Endothelial cell of umbilical vein (primary cell): Measurements from ENCODE around the gene RRAS.

Source experiments
- EZH2 ChIP-seq: IDR thresholded peaks from 2 replicates; pipeline ENCODE4 v1.6.1; 2012; ENCODE audit warnings: borderline replicate concordance, low read depth, mild to moderate bottlenecking, moderate library complexity, low read length, inconsistent platforms; ENCODE audit not compliant: severe bottlenecking
- FOS ChIP-seq: IDR thresholded peaks from 2 replicates; pipeline ENCODE4 v1.6.1; 2011; ENCODE audit warnings: mild to moderate bottlenecking, low read length, moderate library complexity, borderline replicate concordance; ENCODE audit not compliant: insufficient read depth
- GATA2 ChIP-seq: IDR thresholded peaks from 2 replicates; pipeline ENCODE4 v1.7.0; 2011; ENCODE audit warnings: low read depth, mild to moderate bottlenecking, moderate library complexity, mixed read lengths, low read length; ENCODE audit not compliant: insufficient read length, insufficient read depth
- JUN ChIP-seq: IDR thresholded peaks from 2 replicates; pipeline ENCODE4 v1.6.1; 2011; ENCODE audit warnings: borderline replicate concordance, low read depth; ENCODE audit not compliant: insufficient read length, insufficient read depth
- MYC ChIP-seq: IDR thresholded peaks from one replicate; pipeline ENCODE4 v1.6.1; 2011; ENCODE audit warnings: mild to moderate bottlenecking, low read depth, low read length
- POLR2A ChIP-seq: IDR thresholded peaks from 2 replicates; pipeline ENCODE4 v1.6.1; 2012; ENCODE audit warnings: low read depth, mild to moderate bottlenecking, control low read depth, low read length
- POLR2AphosphoS5 ChIP-seq: IDR thresholded peaks from 2 replicates; pipeline ENCODE4 v1.6.1; 2012; ENCODE audit warnings: low read depth, mild to moderate bottlenecking, control low read depth, low read length, moderate library complexity; ENCODE audit not compliant: insufficient read depth
- TF ChIP-seq, protein P1 (sequence below), 2 donors: IDR thresholded peaks; 1 replicate in 1 of 2; 2 replicates in 1 of 2; pipeline ENCODE4 v1.5.1; 2011; ENCODE audit warnings: low read length in 2 of 2, mild to moderate bottlenecking in 2 of 2, moderate library complexity in 2 of 2, control low read depth in 1 of 2, inconsistent platforms in 1 of 2, low read depth in 1 of 2; ENCODE audit not compliant: insufficient read depth in 1 of 2; ENCODE audit errors: extremely low read depth in 1 of 2
- TF ChIP-seq, protein P2 (sequence below): IDR thresholded peaks from 2 replicates; pipeline ENCODE4 v1.6.1; 2011; ENCODE audit not compliant: insufficient read depth, insufficient read length

DNA sequence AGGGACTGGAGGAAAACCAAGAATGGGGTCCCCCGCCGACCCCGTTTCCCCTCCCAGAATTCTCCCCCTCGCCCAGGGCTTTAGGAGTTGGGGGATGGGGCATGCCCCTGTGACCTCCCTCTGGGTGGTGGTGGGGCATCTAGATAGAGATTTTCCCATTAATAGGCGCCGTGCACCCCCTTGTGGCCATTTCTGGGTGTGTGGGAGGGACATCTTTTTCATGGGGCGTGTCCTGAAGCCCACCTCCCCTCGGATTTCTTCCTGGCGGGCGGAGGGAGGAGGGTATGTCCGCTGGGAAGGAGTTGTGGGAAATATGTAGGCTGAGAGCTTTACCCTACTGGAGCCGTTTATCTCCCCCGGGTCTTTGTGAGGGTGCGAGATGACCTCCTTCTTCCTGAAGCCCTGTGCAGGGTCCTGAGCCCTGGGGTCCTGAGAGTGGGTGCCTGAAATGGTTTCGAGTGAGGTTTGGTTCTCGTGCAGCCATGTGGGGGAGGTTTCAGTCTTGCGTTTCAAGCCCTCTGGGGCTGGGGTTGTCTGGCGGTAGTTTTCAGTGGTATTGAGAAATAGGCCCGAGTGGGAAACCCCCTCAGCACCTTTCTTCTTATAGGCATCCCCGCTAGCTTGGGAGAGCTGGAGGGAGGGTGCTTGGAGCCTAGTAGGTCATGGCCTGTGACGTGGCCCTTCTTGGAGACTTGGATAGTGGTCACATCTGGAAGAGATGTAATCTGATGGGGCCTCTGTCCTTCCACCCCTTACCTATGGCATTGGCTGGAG is 38.1 kb upstream of the RRAS start:
- TF ChIP-seq POLR2A (no peak), POLR2AphosphoS5 (no peak), JUN (no peak), FOS (no peak), EZH2 (no peak), GATA2 (no peak), MYC (no peak)
- TF ChIP-seq, protein P1, sequence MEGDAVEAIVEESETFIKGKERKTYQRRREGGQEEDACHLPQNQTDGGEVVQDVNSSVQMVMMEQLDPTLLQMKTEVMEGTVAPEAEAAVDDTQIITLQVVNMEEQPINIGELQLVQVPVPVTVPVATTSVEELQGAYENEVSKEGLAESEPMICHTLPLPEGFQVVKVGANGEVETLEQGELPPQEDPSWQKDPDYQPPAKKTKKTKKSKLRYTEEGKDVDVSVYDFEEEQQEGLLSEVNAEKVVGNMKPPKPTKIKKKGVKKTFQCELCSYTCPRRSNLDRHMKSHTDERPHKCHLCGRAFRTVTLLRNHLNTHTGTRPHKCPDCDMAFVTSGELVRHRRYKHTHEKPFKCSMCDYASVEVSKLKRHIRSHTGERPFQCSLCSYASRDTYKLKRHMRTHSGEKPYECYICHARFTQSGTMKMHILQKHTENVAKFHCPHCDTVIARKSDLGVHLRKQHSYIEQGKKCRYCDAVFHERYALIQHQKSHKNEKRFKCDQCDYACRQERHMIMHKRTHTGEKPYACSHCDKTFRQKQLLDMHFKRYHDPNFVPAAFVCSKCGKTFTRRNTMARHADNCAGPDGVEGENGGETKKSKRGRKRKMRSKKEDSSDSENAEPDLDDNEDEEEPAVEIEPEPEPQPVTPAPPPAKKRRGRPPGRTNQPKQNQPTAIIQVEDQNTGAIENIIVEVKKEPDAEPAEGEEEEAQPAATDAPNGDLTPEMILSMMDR (IDR thresholded peaks at IDR 0.05; ENCODE audit: extremely low read depth in 1 of 2, insufficient read depth in 1 of 2, low read depth in 1 of 2, low read length in 2 of 2) = peak; percentile 57 to 73
- TF ChIP-seq, protein P2, sequence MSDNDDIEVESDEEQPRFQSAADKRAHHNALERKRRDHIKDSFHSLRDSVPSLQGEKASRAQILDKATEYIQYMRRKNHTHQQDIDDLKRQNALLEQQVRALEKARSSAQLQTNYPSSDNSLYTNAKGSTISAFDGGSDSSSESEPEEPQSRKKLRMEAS = no peak
